NCI-H2171 treated with DMSO at 0.1 percent for 48 hours (cell line): ENCODE measurements around the gene TMPO.
"Not testable (repeated sequence)": the region's sequence is repeated elsewhere in the genome, so short reads cannot be mapped to it uniquely, and the experiment has no call there.

Experiments
- DNase-seq: peaks from one replicate; lab custom pipeline; 2025; lab: John Stamatoyannopoulos, UW

The TMPO gene, protein sequence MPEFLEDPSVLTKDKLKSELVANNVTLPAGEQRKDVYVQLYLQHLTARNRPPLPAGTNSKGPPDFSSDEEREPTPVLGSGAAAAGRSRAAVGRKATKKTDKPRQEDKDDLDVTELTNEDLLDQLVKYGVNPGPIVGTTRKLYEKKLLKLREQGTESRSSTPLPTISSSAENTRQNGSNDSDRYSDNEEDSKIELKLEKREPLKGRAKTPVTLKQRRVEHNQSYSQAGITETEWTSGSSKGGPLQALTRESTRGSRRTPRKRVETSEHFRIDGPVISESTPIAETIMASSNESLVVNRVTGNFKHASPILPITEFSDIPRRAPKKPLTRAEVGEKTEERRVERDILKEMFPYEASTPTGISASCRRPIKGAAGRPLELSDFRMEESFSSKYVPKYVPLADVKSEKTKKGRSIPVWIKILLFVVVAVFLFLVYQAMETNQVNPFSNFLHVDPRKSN

DNA sequence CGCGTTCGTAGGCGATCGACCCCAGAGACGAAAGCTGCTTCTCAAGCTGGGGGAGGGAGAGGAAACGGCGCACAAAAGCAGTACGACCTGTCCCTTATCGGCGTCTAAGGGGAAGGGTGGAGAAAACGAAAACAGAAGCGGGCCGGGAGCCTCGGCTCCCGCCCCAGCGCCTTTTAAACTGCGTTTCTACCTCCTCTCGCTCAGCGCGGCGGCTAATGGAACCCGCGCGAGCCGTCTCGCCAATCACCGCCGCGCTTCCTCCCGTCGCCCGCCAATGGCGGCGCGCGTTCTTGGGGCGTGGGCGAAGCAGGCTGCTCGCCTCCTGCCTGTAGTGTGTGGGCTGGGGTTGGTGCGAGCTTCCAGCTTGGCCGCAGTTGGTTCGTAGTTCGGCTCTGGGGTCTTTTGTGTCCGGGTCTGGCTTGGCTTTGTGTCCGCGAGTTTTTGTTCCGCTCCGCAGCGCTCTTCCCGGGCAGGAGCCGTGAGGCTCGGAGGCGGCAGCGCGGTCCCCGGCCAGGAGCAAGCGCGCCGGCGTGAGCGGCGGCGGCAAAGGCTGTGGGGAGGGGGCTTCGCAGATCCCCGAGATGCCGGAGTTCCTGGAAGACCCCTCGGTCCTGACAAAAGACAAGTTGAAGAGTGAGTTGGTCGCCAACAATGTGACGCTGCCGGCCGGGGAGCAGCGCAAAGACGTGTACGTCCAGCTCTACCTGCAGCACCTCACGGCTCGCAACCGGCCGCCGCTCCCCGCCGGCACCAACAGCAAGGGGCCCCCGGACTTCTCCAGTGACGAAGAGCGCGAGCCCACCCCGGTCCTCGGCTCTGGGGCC is at the start of gene TMPO:
Gene TMPO (plus strand): TSS at position 304 of the 824 bp plus-strand sequence. CDS start 278 bp downstream, at position 582.
- peak; percentile 91 for DNase-seq

DNA sequence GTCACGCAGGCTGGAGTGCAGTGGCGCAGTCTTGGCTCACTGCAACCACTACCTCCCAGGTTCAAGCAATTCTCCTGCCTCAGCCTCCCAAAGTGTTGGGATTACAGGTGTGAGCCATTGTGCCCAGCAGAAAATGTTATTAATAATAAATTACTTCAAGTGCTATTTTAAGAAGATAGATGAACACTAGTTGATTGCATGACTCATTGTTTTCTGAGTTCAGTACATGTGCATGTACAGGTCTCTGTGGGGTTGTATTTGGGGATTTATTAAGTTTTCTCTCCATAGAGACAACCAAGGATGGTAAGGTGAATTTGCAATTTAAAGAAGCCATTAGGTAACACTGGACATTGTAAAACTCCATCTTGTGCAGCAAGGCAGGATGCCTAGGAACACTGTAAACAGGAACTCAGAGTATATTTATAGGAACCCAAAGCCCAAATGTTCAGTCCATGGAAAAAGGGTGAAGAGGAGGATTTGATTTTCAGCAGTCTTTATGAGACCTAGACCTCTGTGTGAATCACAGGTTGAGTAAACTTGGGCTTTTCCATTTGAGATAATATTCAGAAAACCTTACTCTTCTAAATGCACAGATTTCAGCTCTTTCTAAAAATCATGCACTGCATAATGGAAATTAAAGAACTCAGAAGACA is 49.3 kb upstream of the TMPO start:
- DNase-seq: no peak

DNA sequence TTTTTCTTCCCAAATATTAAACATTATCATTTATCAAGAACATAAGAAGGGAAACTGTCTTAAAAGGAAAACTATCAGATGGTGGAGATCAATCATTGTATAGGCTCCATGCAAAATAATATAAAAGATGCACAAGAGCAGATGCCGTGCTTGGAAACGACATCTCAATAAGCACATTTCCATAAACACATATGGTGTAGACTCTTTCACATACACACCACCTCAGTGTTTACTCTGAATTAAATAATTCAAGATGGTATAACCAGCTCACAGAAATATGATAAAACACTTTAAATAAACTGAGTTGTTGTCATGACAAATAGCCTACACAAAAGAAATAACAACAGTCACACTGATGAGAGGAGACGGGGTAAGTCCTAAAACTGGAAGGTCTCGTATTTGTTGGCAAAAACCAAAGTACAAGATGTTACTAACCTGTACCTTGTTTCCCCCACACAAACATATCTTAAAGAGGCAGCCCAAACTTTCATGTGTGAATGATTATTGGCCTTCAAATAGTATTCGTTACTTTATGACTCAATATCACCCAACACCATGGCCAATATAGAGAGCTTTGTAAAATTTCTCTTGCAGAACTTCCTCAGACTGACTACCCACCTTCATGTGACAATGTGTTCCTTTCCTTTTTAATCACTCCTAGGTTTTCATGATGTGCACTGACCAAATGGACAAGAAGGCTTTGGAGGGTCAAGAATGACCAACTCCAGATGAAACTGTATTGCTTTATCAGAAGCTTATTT is 48.6 kb upstream of the TMPO start:
- no peak for DNase-seq

DNA sequence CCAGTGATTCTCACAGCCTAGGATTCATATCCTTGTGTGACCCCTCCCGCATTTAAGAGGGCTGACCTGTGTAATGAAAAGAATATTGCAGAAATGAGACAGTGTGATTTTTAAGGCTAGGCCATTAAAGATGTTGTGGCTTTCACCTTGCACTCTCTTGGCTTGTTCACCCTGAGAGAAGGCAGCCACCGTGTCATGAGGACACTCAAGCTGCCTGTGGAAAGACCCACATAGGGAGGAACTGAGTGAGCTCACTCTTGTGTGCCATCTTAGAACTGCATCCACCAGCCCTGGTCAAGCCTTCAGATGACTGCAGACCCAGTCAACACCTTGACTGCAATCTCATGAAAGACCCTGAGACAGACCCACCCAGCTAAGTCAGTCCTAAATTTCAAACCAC is 46.3 kb upstream of the TMPO start:
- DNase-seq: no peak

DNA sequence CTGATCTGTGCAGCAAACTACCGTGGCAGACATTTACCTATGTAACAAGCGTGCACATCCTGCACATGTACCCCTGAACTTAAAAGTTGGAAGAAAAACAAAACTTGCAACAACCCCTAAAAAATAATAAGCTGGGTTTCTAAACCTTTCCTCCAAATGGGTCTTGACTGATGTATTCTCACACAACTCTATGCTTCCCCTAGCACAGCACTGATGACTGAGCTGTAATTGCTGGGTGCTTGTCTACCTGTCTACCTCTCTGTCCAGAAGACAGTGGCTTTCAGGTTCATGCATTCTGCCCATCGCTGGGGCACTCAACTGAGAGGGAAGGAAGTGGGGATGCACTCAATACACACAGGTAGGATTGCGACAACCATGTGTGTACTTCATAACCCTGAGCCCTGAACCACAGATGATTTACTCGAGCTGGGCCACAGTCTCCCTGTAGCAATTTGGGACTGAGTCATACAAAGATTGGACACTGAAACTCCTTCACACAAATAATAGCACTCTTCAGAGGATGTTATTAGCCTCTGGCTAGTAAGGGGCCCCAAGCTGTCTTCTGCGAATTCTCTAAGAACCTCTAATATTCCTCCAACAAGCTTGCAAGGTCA is 44.8 kb upstream of the TMPO start:
- no peak for DNase-seq

DNA sequence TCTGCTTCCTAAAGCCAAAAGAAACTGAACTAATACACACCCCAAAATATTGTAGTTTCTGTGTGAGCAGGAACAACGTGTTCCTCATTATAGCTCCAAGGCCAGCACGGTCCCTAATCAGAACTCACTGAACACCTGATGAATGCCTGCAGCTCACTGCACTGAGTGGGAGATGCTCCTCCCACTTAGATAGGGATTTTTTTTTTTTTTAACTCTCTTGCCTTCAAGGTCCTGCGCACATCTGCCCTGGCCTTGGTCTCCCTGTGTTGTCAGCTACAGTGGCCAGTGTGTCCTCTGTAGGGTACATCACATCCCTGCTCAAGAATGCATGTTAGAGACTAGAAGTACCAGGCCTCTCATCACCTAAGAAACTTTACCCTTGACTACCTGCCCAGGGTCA is 44.3 kb upstream of the TMPO start:
- no peak for DNase-seq

DNA sequence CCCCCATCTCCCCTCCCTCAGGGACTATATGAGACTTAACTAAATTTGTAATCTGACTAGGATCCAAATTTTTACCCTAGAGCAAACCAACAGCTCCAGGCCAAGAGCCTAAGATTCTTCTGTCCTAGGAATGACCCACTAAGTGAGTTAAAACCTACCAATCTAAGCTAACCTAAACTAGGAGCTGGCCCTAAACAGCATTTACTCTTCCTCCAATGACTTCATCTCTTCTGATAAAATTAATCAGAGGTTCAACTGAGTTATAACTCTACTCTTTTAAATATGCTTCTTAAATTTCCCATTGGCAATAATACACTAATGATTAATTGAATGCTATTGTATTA is 39.9 kb upstream of the TMPO start:
- DNase-seq: no peak

DNA sequence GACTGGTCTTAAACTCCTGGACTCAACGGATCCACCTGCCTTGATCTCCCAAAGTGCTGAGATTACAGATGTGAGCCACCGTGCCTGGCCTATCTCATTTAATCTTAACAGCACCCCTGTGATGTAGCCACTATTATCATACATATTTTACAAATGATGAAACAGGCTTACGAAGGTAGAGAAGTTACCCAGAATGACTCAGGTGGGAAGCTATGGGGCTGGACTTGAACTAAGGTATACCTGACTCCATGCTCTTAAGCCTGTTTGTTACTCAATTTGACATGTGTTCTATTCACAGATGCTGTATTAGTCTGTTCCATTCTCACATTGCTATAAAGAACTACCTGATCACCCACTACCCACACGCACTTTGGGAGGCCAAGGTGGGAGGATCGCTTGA is 36.8 kb upstream of the TMPO start:
- DNase-seq: no peak

DNA sequence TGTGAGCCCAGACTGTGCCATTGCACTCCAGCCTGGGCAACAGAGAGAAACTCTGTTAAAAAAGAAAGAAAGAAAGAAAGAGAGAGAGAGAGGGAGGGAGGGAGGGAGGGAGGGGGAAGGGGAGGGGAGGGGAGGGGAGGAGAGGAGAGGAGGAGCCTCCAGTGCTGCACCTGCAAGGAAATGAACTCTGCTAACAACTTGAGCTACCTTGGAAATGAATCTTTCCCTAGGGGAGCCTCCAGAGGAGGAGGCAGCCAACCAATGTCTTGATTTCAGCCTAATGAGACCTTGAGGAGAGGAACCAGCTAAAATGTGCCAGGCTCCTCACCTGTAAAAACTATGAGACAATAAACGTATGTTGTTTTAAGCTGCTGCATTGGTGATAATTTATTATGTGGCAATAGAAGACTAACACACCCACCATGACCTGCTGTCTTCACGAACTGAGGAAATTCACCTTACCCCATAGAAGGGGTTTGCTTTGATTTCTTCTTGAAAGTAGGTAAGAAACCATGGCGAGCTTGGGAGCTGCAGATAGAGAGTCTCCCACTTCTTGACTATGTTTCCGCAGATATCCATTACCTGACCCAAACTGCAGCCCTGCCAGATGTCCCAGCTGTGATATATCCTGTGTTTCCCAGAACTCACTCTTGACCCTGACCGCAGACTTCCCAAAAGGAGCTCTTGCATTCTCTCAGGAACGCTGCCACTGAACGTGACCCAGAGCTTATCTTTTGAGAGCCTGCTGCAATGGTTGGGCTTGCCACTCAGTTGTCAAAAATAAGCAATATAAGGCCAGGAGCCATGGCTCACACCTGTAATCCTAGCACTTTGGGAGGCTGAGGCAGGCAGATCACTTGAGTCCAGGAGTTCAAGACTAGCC is 31.5 kb upstream of the TMPO start:
- peak; percentile 47 for DNase-seq

DNA sequence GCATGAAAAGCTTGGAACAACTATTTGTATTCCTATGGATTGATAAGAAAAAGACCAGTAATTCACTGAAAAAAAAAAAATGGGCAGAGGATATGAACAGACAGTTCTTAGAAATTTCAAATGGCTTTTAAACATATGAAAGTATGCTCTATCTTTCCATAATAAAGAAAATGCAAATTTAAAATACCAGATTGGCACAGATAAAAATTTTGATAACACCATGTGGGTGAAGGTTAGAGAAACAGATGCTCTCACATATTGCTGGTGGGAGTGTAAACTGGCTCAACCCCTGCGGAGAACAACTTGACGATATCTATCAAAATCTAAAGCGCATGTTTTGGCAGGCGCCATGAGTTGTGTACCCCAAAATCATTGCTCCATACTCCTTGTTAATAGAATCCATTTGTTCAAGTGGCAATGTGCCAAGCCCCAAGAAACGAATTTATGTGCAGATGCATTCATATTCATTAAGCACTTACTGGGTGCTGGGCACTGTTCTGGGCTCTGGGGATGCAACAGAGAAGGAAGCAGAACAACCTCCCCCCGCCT is 29.5 kb upstream of the TMPO start:
- DNase-seq: peak; percentile 83

DNA sequence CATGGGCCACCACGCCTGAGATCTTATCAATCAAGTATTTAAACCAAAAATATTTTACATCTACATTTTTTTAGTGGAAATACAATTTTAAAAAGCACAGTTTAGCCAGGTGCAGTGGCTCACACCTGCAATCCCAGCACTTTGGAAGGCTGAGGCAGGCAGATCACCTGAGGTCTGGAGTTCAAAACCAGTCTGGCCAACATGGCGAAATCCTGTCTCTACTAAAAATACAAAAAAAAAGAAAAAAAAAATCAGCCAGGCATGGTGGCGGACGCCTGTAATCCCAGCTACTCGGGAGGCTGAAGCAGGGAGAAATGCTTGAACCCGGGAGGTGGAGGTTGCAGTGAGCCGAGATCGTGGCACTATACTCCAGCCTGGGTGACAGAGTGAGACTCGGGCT is 27.0 kb upstream of the TMPO start:
- DNase-seq: not testable (repeated sequence)

DNA sequence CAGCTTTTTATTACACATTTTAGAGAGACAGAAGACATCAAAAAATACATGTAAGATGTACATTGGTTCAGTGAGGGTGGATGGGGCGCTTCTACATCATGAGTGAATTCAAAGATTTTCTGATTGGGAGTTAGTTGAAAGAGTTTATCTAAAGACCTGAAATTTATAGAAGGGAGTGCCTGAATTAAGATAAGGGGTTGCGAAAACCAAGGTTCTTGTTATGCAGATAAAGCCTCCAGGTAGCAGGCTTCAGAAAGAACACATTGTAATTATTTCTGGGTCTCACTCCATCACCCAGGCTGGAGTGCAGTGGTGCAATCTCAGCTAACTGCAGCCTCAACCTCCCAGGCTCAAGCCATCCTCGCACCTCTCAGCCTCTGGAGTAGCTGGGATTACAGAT is 26.2 kb upstream of the TMPO start:
- DNase-seq: no peak

DNA sequence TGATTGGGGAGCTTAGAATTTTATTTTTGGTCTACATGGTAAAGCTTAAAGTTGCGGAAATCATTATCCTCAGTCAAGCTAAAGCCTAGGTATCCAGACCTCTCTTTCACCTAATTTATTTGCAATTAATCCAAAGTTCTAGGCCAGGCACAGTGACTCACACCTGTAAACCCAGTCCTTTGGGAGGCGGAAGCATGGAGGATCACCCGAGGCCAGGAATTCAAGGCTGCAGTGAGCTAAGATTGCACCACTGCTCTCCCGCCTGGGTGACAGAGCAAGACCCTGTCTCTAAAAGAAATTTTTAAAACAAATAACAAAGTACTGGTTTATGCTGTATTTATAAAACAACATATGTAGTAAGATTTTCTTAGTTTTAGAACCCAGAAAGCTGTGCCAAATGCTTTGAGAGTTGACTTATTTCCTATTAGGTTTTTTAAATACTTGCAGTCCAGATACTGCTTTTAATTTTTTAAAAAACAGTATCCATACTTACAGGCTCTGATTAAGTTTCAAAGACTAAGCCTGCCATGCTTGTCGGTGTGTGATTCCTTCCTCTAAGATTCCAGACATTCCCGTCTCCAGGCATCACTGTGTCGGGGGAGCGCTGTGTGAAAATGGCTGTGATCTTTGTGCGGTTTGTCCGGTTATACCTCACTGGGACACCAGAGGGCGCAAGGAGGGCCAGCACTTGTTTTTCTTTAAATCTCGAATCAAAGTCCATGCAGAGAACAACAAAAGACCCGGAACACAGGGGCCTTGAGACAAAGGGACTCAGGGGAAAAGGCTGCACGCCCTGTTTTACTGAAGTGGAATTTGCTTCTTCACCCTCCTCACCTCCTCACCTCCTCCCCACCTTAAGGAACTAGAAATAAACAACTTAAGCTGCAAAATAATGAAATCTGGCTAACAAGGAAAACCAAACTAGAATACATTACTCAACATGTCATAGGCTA is 24.6 kb upstream of the TMPO start:
- DNase-seq: peak; percentile 87

DNA sequence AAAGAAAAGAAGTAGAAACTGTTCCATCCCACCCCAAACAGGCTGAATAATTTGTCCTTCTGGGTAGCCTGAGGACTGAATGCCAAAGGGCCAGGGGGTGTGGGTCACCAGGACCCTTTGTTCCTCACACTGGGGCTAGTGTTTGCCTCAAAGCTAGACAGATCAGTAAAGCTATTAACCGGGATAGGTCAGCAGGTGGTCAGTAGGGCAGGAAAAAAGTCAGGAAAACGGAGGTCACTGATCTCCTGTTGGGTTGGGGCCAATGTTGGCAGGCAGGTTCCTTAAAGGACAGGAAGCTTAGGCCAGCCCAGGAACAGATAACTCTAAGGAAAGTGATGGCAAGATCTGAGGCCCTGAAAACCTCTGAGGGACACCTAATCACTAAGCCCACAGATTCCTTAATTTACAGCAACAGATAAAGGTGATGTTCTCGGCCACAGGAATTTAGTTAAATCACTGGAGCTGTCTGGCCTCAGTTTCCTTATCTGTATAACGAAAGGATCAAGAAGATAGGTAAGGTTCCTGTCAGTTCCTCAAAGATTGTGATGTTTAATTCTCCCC is 22.7 kb upstream of the TMPO start:
- no peak for DNase-seq

DNA sequence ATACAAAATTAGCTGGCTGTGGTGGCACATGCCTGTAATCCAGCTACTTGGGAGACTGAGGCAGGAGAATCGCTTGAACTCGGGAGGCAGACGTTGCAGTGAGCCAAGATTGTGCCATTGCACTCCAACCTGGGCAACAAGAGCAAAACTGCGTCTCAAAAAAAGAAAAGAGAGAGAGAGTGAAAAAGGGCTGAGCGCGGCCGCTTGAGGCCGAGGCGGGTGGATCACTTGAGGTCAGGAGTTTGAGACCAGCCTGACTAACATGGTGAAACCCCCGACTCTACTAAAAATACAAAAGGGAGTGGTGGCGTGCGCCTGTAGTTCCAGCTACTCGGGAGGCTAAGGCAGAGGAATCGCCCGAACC is 14.1 kb upstream of the TMPO start:
- not testable (repeated sequence) for DNase-seq

DNA sequence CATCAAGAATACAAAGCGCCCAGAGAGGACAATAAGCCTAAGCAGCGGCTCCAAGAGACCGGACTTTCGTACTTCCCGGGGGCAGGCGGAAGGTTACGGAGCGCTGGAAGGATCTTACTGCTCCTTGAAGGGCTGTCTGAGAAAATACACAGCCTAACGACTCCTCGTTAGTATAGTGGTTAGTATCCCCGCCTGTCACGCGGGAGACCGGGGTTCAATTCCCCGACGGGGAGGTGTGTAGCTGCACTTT is 12.1 kb upstream of the TMPO start:
- no peak for DNase-seq

DNA sequence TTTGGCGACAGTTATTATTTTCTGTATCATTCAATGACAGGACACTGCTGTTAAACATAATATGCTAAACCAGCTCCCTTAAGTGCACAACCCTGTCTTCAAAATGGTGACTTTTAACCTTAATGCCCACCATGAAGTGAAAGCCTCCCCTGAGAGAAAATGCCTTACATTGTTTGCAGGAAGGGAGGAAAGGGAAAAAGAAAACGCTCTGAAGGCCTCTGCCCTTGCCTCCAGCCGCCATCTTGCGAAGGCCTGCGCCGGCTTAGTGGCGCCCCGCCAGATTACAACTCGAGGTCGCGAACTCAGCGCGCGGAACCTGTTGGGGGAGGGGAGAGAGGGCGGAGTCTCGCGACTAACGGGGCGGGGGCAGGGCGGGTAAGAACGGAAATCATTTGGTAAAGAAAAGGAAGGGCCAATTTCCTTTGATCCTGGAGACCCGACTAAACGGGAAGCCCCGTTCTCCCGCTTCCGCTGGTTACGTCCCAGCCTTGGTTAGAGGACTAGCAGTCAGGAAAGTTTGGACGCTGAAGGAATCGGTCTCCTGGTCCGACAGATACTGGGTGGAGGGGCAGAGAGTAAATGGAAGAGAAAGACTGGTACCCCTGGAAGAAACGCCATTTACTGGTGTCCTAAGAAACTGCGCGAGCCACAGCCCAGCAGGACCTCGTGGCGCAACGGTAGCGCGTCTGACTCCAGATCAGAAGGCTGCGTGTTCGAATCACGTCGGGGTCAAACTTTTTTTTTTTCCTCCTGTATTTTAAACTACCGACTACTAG is 11.6 kb upstream of the TMPO start:
- DNase-seq: peak; percentile 95

DNA sequence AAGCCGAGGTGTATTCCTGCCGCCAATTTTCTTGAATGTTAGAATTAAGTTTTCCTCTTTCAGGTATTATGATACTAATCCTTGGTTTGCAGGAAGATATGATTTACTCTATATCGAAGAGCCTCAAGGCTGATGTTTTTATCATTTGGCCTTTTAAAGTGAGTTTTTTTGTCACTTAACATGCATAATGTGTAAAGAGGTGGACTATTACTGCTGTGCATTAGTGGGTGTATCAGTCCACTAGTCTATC is 11.1 kb upstream of the TMPO start:
- no peak for DNase-seq

DNA sequence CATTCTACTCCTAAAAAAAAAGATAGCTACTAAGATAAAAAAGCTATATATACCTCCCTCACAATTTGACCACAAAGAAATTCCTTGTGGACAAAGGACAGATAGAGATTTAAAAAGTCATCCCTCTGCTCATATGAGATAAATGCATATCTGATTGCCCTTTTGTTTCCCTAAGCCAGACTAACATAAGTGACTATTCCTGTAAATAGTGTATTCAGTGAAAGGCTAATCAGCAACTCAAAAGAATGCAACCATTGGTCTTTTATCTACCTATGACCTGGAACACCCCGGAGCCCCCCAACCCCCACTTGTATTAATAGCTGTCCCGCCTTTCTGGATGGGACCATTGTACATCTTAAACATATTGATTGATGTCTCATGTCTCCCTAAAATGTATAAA is 6.3 kb upstream of the TMPO start:
- DNase-seq: no peak
